Forelimb muscle (tissue), 1 donor: ENCODE results near the gene GPR42. TPM values are rescaled to one million over a fixed set of nuclear protein-coding genes. Genes with fewer than 3 reads are reported as not detected.
"Not testable (repeated sequence)": the region's sequence is repeated elsewhere in the genome, so short reads cannot be mapped to it uniquely, and the experiment has no call there.

Experiments used
- DNase-seq: peaks from one replicate; pipeline ENCODE4 v3.0.0-alpha.2; 2013; ENCODE audit warnings: low read depth
- polyA plus RNA-seq: library from polyadenylated mRNA; unstranded; fragments of 120-200 nt; gene quantifications from one replicate; pipeline ENCODE4 v1.2.1, GENCODE V29; 2013; ENCODE audit not compliant: insufficient read length

The GPR42 gene
- polyA plus RNA-seq, 1 donor = not detected

GRCh38 chr19:35346193-35347052, 24.4 kb upstream of the GPR42 start:
- DNase-seq = no peak

GRCh38 chr19:35347171-35347929, 23.5 kb upstream of the GPR42 start, which contains the start of gene FFAR1:
FFAR1 (plus strand) TSS chr19:35347902; CDS start chr19:35351552, 3,650 bp downstream.
- DNase-seq = no peak

- no peak for DNase-seq
Measured at GRCh38 chr19:35347930-35348298, 23.0 kb upstream of the GPR42 start.

- DNase-seq = no peak
Measured at GRCh38 chr19:35348911-35349611, 21.8 kb upstream of the GPR42 start.

GRCh38 chr19:35349614-35350521, 21.0 kb upstream of the GPR42 start:
- no peak for DNase-seq

- DNase-seq = no peak
Measured at GRCh38 chr19:35350591-35350990, 20.3 kb upstream of the GPR42 start.

- no peak for DNase-seq
Measured at GRCh38 chr19:35351411-35352176, 19.3 kb upstream of the GPR42 start.

GRCh38 chr19:35352177-35352447, 18.8 kb upstream of the GPR42 start:
- no peak for DNase-seq

- no peak for DNase-seq
Measured at GRCh38 chr19:35352448-35353304, 18.2 kb upstream of the GPR42 start.

- DNase-seq = no peak
Measured at GRCh38 chr19:35353635-35354034, 17.2 kb upstream of the GPR42 start.

- DNase-seq = no peak
Measured at GRCh38 chr19:35354898-35355297, 16.0 kb upstream of the GPR42 start.

- no peak for DNase-seq
Measured at GRCh38 chr19:35355791-35356460, 14.9 kb upstream of the GPR42 start.

GRCh38 chr19:35357867-35358573, 12.8 kb upstream of the GPR42 start, which contains the start of gene FFAR3:
FFAR3 (plus strand) TSS chr19:35358460; CDS start chr19:35358891, 431 bp downstream.
- peak; percentile 35 for DNase-seq

GRCh38 chr19:35358834-35359233, 12.0 kb upstream of the GPR42 start:
- not testable (repeated sequence) for DNase-seq

- not testable (repeated sequence) for DNase-seq
Measured at GRCh38 chr19:35359395-35359794, 11.5 kb upstream of the GPR42 start.

- DNase-seq = not testable (repeated sequence)
Measured at GRCh38 chr19:35360081-35360480, 10.8 kb upstream of the GPR42 start.

GRCh38 chr19:35360880-35361420, 9.9 kb upstream of the GPR42 start:
- no peak for DNase-seq
